ENCODE data around the gene LPAR5. TPM values are rescaled to one million over a fixed set of nuclear protein-coding genes. Genes with fewer than 3 reads are reported as not detected.
A peak's percentile ranks its signal among the peaks of the same experiment; 100 is the strongest.

LPAR5 gene
- total RNA-seq, 4 donors from 2014 or later: 2.2 to 6.3 (median 2.4) TPM

DNA sequence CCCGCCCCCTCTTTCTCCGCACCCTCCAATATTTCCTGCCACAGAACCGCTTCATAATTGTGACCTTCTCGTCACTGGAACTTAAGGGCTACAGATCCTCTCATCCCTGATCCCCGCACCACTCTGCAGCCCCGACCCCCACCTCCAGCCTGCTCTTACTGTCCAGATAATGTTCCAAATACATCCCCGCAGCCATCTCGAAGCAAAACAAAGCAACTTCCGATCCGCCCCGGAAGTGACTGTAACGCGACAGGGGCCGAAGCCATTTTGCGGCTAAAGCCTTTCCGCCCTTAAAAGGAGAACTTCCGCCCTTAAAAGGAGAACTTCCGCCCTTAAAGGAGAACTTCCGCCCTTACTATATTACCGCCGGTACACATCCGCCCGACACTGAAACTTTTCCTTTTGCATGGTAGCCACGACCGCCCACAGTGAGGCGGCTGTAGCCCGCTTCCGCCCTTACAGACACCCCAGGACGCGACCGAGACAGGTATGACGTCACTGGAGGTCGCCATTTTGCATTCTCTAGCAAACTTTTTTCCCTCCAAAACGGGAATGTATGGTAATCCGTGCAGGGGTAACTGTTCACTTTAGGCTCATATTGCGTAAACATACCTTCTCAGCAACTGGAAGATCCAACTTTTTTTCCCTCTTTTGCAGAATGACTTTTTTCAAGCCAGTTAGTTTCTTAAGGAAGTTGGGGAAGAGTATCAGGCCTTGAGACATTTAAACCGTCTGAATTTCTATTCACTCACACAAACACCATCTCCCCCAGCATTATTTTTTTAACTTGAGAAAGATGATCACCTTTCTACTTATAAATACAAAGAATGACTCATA lies 27.4 kb upstream of the LPAR5 start, which contains the start of gene ING4:
Gene ING4, minus strand, starts transcription at position 214 of the 837 bp plus-strand sequence. Its CDS starts 18 bp downstream, at position 196.
- peak; percentile 93 for DNase-seq (ENCODE audit: low spot score)
- peak; percentile 99 for ATAC-seq (ENCODE audit: low FRiP score)
- TF ChIP-seq, protein P1, sequence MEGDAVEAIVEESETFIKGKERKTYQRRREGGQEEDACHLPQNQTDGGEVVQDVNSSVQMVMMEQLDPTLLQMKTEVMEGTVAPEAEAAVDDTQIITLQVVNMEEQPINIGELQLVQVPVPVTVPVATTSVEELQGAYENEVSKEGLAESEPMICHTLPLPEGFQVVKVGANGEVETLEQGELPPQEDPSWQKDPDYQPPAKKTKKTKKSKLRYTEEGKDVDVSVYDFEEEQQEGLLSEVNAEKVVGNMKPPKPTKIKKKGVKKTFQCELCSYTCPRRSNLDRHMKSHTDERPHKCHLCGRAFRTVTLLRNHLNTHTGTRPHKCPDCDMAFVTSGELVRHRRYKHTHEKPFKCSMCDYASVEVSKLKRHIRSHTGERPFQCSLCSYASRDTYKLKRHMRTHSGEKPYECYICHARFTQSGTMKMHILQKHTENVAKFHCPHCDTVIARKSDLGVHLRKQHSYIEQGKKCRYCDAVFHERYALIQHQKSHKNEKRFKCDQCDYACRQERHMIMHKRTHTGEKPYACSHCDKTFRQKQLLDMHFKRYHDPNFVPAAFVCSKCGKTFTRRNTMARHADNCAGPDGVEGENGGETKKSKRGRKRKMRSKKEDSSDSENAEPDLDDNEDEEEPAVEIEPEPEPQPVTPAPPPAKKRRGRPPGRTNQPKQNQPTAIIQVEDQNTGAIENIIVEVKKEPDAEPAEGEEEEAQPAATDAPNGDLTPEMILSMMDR (IDR thresholded peaks at IDR 0.05): no peak

DNA sequence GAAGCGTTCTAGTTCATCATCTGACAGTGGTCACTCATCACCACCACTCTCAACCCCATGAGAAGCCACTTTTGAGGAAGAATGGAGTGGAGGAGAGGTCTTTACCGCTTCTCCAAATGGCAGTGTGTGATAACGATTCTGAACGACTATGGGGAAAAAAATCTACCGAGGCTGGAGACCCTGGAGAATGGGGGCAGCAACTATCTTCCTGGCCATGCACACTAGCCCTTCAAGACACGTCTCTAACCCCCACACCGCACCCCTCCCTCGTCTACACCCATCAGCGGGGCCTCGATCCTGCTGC lies 26.8 kb upstream of the LPAR5 start:
- ATAC-seq (ENCODE audit: low FRiP score) (peak; percentile 57), DNase-seq (ENCODE audit: low spot score) (no peak)
- TF ChIP-seq, protein P1 (IDR thresholded peaks at IDR 0.05): no peak

DNA sequence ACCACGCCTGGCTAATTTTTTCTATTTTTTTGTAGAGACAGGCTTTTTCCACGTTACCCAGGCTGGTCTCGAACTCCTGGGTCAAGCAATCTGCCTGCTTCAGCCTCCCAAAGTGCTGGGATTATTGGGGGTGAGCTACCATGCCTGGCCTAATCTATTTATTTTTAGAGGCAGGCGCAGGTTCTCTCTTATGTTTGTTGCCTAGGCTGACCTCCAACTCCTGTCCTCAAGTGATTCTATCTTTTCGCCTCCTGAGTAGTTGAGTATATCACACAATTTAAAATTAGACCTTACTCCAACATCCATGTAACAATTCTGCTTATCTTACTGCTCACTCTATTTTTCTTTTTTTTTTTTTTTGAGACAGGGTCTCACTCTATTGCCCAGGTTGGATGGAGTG lies 18.2 kb upstream of the LPAR5 start:
- no peak for ATAC-seq (ENCODE audit: low FRiP score)
- TF ChIP-seq, protein P1 (IDR thresholded peaks at IDR 0.05): no peak
- no peak for DNase-seq (ENCODE audit: low spot score)

DNA sequence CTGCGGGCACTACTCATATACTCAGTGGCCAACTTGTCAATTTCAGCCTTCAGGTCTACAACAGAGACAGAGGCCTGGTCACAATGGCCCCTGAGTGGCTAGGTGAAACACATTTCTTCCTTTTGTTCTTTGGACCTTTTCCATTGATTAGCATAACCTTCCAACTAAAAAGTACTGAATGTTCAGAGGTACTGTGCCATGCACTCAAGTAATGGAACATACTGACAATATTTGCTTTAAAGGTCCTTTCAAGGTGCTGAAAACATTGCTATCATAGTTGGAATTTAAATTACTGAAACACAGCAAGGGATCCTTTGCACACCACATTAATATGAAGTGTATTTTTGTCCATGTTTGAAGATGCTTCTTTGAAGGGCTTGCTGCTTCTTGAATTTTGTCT lies 17.6 kb upstream of the LPAR5 start:
- TF ChIP-seq, protein P1 (IDR thresholded peaks at IDR 0.05): no peak
- DNase-seq (ENCODE audit: low spot score) (no peak), ATAC-seq (ENCODE audit: low FRiP score) (no peak)

DNA sequence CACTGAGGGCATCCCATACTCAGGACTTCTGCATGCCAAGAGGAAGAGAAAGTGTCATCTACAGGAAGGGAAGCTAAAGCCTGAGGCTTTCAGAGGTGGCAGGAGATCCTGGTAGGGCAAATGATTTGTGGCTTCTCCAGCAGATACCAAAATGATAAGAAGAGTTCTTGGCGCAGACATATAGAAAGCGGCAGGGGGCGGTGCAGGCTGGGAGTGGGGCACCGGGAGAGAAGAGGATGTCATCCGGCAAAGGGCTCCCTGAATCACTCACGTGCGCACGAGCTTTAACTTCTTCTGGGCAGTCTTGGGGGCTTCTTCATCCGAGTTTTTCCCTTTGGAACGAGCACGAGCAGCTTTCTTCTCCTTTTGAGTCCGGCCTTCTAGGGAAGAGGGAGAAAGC lies 16.6 kb upstream of the LPAR5 start:
- no peak for ATAC-seq (ENCODE audit: low FRiP score)
- no peak for DNase-seq (ENCODE audit: low spot score)
- TF ChIP-seq, protein P1 (IDR thresholded peaks at IDR 0.05): no peak

DNA sequence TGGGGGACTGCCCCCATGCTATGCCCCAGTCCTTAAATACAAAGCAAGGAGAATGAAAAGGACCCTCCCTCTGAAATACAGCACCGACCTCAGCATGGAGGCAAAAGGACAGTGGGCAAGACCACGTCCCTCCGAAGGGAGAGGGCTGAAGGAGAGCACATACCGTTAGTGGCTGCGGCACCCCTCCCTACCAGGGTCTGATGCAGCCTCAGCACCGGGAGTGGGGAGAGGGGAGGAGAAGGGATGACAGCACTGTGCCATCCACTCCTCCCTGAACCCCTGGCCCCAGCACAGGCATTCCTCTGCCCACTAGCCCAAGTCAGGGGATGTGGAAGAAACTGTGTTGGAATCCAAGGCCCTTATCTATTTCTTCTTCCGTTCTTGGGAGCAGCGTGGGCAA lies 15.1 kb upstream of the LPAR5 start:
- no peak for ATAC-seq (ENCODE audit: low FRiP score)
- DNase-seq (ENCODE audit: low spot score): no peak
- TF ChIP-seq, protein P1 (IDR thresholded peaks at IDR 0.05): no peak

DNA sequence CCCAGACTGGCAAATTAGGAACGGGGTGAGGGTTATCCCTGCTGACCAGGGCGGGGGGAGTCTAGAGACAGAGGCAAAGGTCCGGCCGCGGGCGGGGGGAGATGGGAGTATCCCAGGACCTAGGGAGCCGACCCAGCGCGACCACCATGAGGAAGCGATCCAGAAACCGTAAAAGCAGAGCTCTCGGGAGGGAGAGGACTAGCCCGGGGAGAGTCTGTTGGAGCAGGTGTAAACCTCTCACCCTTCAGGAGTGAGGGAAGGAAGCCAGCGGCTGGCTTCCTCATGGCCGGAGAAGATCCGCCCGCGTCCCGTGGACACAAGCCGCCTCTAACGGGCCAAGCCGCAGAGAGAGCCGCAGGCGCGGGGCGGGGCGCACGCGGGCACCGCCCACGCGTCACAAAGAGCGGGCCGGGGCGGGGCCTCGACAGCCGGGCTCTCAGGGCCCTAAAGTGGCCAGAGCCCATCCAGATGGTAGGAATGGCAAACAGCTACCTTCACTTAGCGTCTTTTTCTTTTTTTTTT lies 11.4 kb upstream of the LPAR5 start, which contains the start of gene ACRBP:
Gene ACRBP, minus strand, starts transcription at position 350 of the 522 bp plus-strand sequence. Its CDS starts 66 bp downstream, at position 284.
- DNase-seq (ENCODE audit: low spot score): peak; percentile 46
- ATAC-seq (ENCODE audit: low FRiP score): peak; percentile 88
- TF ChIP-seq, protein P1 (IDR thresholded peaks at IDR 0.05): no peak
